Thyroid gland (tissue), 4 donors: ENCODE measurements around the gene STAB1. TPM values are rescaled to one million over a fixed set of nuclear protein-coding genes. Genes with fewer than 3 reads are reported as not detected.

ENCODE experiments used
- DNase-seq, 2 donors: peaks; one replicate each; pipeline ENCODE4 v3.0.0-alpha.2; 2019
- H3K27ac ChIP-seq, 3 donors: fragments of 200-600 bp; sonication (generic); 1 replicate in 2 of 3; 2 replicates in 1 of 3; pipeline ENCODE4 v1.5.1; 2016 to 2019; ENCODE audit warnings: mild to moderate bottlenecking in 1 of 3, moderate library complexity in 1 of 3
- H3K27me3 ChIP-seq: fragments of 200-600 bp; sonication (generic); one replicate; pipeline ENCODE4 v1.5.1; 2019
- H3K36me3 ChIP-seq, 2 donors: fragments of 200-600 bp; sonication (generic); one replicate each; pipeline ENCODE4 v1.5.1; 2016 to 2019
- H3K4me1 ChIP-seq, 2 donors: fragments of 200-600 bp; sonication (generic); one replicate each; pipeline ENCODE4 v1.5.1; 2017 to 2019
- H3K4me3 ChIP-seq, 3 donors: fragments of 200-600 bp; sonication (generic); replicated peaks in 1 of 3; 1 replicate in 2 of 3; 2 replicates in 1 of 3; pipeline ENCODE4 v1.5.1; 2016; ENCODE audit warnings: mild to moderate bottlenecking in 1 of 3
- H3K9me3 ChIP-seq: fragments of 200-600 bp; sonication (generic); one replicate; pipeline ENCODE4 v1.5.1; 2017
- POLR2A ChIP-seq, 2 donors: fragments of 450-650 bp; IDR thresholded peaks; one replicate each; pipeline ENCODE4 v1.6.1; 2017; ENCODE audit warnings: antibody characterized with exemption in 2 of 2, mild to moderate bottlenecking in 2 of 2, moderate library complexity in 1 of 2
- WGBS, 2 donors: methylation state at CpG; one replicate each; pipeline ENCODE4 v1.1.5; 2017; 5-methylcytosine and 5-hydroxymethylcytosine counted together
- intact Hi-C: fragments of 100-400 bp; cut with DNase I; formaldehyde crosslinking; loops from one replicate; pipeline ENCODE4 v1.15.1; 2023
- total RNA-seq, 4 donors: library from RNA; depleted of rRNA; stranded (reverse); fragments of >200 nt; gene quantifications; one replicate each; pipeline ENCODE4 v1.2.3, GENCODE V29; 2016
- TF ChIP-seq, protein P1 (sequence below), 6 experiments: fragments of 200-600 bp in 3 of 6; fragments of 450-650 bp in 3 of 6; sonication (generic) in 3 of 6; IDR thresholded peaks; one replicate each; pipeline ENCODE4 v1.5.1; 2016 to 2019; ENCODE audit warnings: antibody characterized with exemption in 6 of 6, mild to moderate bottlenecking in 2 of 6, inconsistent platforms in 1 of 6, moderate library complexity in 1 of 6

Gene STAB1
- total RNA-seq, 4 donors from 2014 or later, result 31.8 to 100 (median 67.4) TPM

GRCh38 chr3:52558436-52558835, 63.3 kb downstream of the STAB1 start:
- Histone ChIP-seq H3K9me3 (no peaks in the 10 kb centered on the region), H3K4me1 (peaks cover 41 to 69% of the 10 kb centered on the region in 2 donors), H3K4me3 (no peak overlapping the region), H3K27ac (peak overlapping the region in 1 of 3 donors; percentile 42), H3K36me3 (peaks cover 8 to 13% of the 10 kb centered on the region in 2 donors), H3K27me3 (no peaks in the 10 kb centered on the region)
- 96 to 98% methylated on average over 5 of the region's 5 CpGs for WGBS, 2 donors
- TF ChIP-seq, protein P1, sequence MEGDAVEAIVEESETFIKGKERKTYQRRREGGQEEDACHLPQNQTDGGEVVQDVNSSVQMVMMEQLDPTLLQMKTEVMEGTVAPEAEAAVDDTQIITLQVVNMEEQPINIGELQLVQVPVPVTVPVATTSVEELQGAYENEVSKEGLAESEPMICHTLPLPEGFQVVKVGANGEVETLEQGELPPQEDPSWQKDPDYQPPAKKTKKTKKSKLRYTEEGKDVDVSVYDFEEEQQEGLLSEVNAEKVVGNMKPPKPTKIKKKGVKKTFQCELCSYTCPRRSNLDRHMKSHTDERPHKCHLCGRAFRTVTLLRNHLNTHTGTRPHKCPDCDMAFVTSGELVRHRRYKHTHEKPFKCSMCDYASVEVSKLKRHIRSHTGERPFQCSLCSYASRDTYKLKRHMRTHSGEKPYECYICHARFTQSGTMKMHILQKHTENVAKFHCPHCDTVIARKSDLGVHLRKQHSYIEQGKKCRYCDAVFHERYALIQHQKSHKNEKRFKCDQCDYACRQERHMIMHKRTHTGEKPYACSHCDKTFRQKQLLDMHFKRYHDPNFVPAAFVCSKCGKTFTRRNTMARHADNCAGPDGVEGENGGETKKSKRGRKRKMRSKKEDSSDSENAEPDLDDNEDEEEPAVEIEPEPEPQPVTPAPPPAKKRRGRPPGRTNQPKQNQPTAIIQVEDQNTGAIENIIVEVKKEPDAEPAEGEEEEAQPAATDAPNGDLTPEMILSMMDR (IDR thresholded peaks at IDR 0.05), result no peak
- TF ChIP-seq POLR2A (IDR thresholded peaks at IDR 0.05), result no peak
- intact Hi-C loops, result no loop called here
- DNase-seq, result no peak

DNA sequence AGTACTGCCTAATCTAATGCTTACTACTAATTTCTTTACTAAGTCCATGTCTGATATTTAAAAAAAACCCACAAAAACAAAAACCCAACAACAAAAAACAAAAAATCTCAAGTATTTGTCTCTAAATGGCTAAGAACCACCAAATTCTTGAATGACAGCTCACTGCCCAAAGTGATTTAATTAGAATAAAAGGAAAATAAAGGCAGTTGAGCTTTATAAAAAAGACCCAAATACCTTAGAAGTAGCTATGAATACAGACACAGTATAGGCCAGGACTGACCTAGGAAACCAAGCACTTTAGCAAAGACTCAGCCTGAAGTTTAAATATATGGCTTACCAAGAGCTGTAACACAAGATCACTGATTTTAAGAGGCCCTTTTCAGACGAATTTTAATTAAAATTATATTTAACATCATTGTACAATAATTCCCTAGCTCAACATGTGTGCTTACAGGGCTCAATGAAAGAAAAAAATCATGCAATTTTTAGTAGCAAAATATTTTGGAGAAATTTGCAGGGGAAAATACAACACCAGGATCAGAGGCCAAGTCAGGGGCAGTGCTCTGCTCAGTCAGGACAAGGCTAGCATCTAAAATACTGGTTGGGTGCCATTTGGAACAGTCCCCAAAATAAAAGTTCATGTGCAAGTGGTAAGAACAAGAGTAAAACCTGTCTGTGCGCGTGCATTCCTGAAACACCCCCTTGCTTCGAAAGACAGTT, 66.0 kb downstream of the STAB1 start:
- H3K27ac ChIP-seq, result peak overlapping the region in 1 of 3 donors; percentile 24
- no peak overlapping the region for H3K4me3 ChIP-seq
- no peak for TF ChIP-seq POLR2A (IDR thresholded peaks at IDR 0.05)
- TF ChIP-seq, protein P1 (IDR thresholded peaks at IDR 0.05), result no peak
- 77 to 83% methylated on average over 4 of the region's 4 CpGs for WGBS, 2 donors
- intact Hi-C loops, result no loop called here
- H3K27me3 ChIP-seq, result no peaks in the 10 kb centered on the region
- peaks cover 22 to 46% of the 10 kb centered on the region in 2 donors for H3K4me1 ChIP-seq
- peaks cover 12 to 16% of the 10 kb centered on the region in 2 donors for H3K36me3 ChIP-seq
- H3K9me3 ChIP-seq, result no peaks in the 10 kb centered on the region
- DNase-seq, result no peak

DNA sequence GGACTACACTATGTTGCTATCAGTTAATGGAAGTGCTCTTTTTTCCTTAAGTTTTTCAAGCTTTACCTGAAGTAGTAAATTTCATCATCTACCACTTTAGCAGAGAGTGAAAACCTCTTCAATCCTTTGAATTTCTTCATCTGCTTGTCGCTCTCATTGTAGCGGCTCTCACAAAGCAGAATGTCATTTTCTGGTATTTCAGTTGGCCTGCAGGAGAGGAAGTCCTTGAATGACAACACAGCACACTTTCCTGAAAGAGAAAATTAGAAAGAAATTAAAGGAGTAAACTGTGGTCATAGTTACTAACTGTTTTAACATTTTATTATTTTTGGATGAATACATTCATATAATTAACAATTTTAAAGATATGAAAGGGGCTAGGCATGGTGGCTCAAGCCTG, 68.8 kb downstream of the STAB1 start:
- Histone ChIP-seq H3K36me3 (peaks cover 11 to 12% of the 10 kb centered on the region in 2 donors), H3K27me3 (no peaks in the 10 kb centered on the region), H3K27ac (no peak overlapping the region), H3K4me3 (no peak overlapping the region), H3K9me3 (no peaks in the 10 kb centered on the region), H3K4me1 (peaks cover 11 to 24% of the 10 kb centered on the region in 2 donors)
- TF ChIP-seq POLR2A (IDR thresholded peaks at IDR 0.05), result no peak
- TF ChIP-seq, protein P1 (IDR thresholded peaks at IDR 0.05), result no peak
- WGBS, 2 donors, result 89 to 97% methylated on average over 2 of the region's 2 CpGs
- intact Hi-C loops, result no loop called here
- no peak for DNase-seq

GRCh38 chr3:52568069-52568468, 72.9 kb downstream of the STAB1 start:
- WGBS, 2 donors, result 97 to 100% methylated on average over 2 of the region's 2 CpGs
- no peaks in the 10 kb centered on the region for H3K27me3 ChIP-seq
- intact Hi-C loops, result no loop called here
- H3K9me3 ChIP-seq, result no peaks in the 10 kb centered on the region
- H3K4me1 ChIP-seq, result no peaks in the 10 kb centered on the region
- peaks cover 7 to 11% of the 10 kb centered on the region in 2 donors for H3K36me3 ChIP-seq
- TF ChIP-seq POLR2A (IDR thresholded peaks at IDR 0.05), result no peak
- TF ChIP-seq, protein P1 (IDR thresholded peaks at IDR 0.05), result no peak
- DNase-seq, result no peak
- H3K27ac ChIP-seq, result no peak overlapping the region
- H3K4me3 ChIP-seq, result no peak overlapping the region

GRCh38 chr3:52570076-52570475, 74.9 kb downstream of the STAB1 start:
- Histone ChIP-seq H3K4me1 (no peaks in the 10 kb centered on the region), H3K36me3 (peaks cover 0 to 4% of the 10 kb centered on the region in 2 donors), H3K9me3 (no peaks in the 10 kb centered on the region), H3K27me3 (no peaks in the 10 kb centered on the region), H3K4me3 (no peak overlapping the region), H3K27ac (no peak overlapping the region)
- intact Hi-C loops, result no loop called here
- no peak for TF ChIP-seq POLR2A (IDR thresholded peaks at IDR 0.05)
- TF ChIP-seq, protein P1 (IDR thresholded peaks at IDR 0.05), result no peak
- 96 to 98% methylated on average over 4 of the region's 4 CpGs for WGBS, 2 donors
- DNase-seq, result no peak
